IMR-90 (cell line): Measurements from ENCODE around the gene NPPC. TPM values are rescaled to one million over a fixed set of nuclear protein-coding genes. Genes with fewer than 3 reads are reported as not detected.

Source experiments
- ATAC-seq: fragments of 200-7000 bp; cut with Tn5 transposase; 2 replicates; pipeline ENCODE4 v1.9.1; 2020; ENCODE audit warnings: low read depth, mild to moderate bottlenecking, moderate library complexity
- BruUV-seq: library from RNA; stranded (reverse); fragments of 400-500 nt; replicated peaks from 2 replicates; lab custom pipeline; 2021; lab: Mats Ljungman, UMichigan
- CTCF ChIA-PET: fragments of 300-600 bp; formaldehyde crosslinking; extraction: SDS; loops from one replicate; lab custom pipeline; 2021; ENCODE audit warnings: antibody characterized with exemption; lab: Yijun Ruan, JAX
- POLR2A ChIA-PET: fragments of 300-600 bp; sonication (Branson Sonifier 250); formaldehyde crosslinking; loops from one replicate; lab custom pipeline; 2022; ENCODE audit warnings: antibody characterized with exemption; ENCODE audit not compliant: unreplicated experiment; lab: Charles Lee
- DNase-seq: peaks from one replicate; pipeline ENCODE4 v3.0.0; 2013
- H2AFZ ChIP-seq: replicated peaks from 2 replicates; pipeline ENCODE3; 2013; ENCODE audit warnings: low read length, mild to moderate bottlenecking; ENCODE audit not compliant: poor library complexity
- H2AK5ac ChIP-seq: 2 replicates; pipeline ENCODE4 v1.6.1; 2013; ENCODE audit warnings: low read depth, low read length, inconsistent platforms
- H2AK9ac ChIP-seq: replicated peaks from 2 replicates; pipeline ENCODE3; 2013; ENCODE audit warnings: mild to moderate bottlenecking, low read depth, low read length, moderate library complexity; ENCODE audit not compliant: poor library complexity
- H2BK120ac ChIP-seq: 2 replicates; pipeline ENCODE4 v1.6.1; 2013; ENCODE audit warnings: low read depth, low read length, inconsistent platforms
- H2BK15ac ChIP-seq: 3 replicates; pipeline ENCODE4 v1.6.1; 2013; ENCODE audit warnings: low read depth, low read length, inconsistent platforms
- H2BK20ac ChIP-seq: 2 replicates; pipeline ENCODE4 v1.6.1; 2013; ENCODE audit warnings: low read depth, mild to moderate bottlenecking, inconsistent platforms, low read length, moderate library complexity
- H2BK5ac ChIP-seq: 2 replicates; pipeline ENCODE4 v1.6.1; 2013; ENCODE audit warnings: mild to moderate bottlenecking, low read depth, low read length, inconsistent platforms; ENCODE audit not compliant: poor library complexity, severe bottlenecking
- H3K14ac ChIP-seq: replicated peaks from 2 replicates; pipeline ENCODE4 v1.6.1; 2013; ENCODE audit warnings: low read depth, low read length, inconsistent platforms
- H3K18ac ChIP-seq: 2 replicates; pipeline ENCODE4 v1.6.1; 2013; ENCODE audit warnings: low read depth, low read length, control low read depth
- H3K23ac ChIP-seq: 2 replicates; pipeline ENCODE4 v1.6.1; 2013; ENCODE audit warnings: low read depth, low read length, inconsistent platforms
- H3K27ac ChIP-seq: 2 replicates; pipeline ENCODE4 v1.5.1; 2013; ENCODE audit warnings: mild to moderate bottlenecking, control low read depth, low read length; ENCODE audit not compliant: insufficient read depth
- H3K27me3 ChIP-seq: 2 replicates; pipeline ENCODE4 v1.6.1; 2013; ENCODE audit warnings: low read length; ENCODE audit not compliant: control insufficient read depth, insufficient read depth
- H3K36me3 ChIP-seq: 2 replicates; pipeline ENCODE4 v1.6.1; 2013; ENCODE audit warnings: low read length, mixed read lengths; ENCODE audit not compliant: control insufficient read depth, insufficient read depth
- H3K4ac ChIP-seq: 2 replicates; pipeline ENCODE4 v1.6.1; 2013; ENCODE audit warnings: low read depth, low read length, inconsistent platforms
- H3K4me1 ChIP-seq: 2 replicates; pipeline ENCODE4 v1.6.1; 2013; ENCODE audit warnings: low read length, mixed read lengths; ENCODE audit not compliant: control insufficient read depth, insufficient read depth
- H3K4me2 ChIP-seq: 2 replicates; pipeline ENCODE4 v1.6.1; 2013; ENCODE audit warnings: low read depth, mild to moderate bottlenecking, control low read depth, low read length, moderate library complexity
- H3K4me3 ChIP-seq: 2 replicates; pipeline ENCODE4 v1.5.1; 2013; ENCODE audit warnings: low read depth, mild to moderate bottlenecking, control low read depth, low read length, moderate library complexity; ENCODE audit not compliant: insufficient read depth
- H3K56ac ChIP-seq: 2 replicates; pipeline ENCODE4 v1.6.1; 2013; ENCODE audit warnings: low read length, inconsistent platforms; ENCODE audit not compliant: insufficient read depth; ENCODE audit errors: extremely low read depth
- H3K79me1 ChIP-seq, 2 experiments: 2 replicates each; pipeline ENCODE4 v1.6.1; 2013; ENCODE audit warnings: low read length in 2 of 2, inconsistent platforms in 1 of 2, low read depth in 1 of 2
- H3K9ac ChIP-seq: 2 replicates; pipeline ENCODE4 v1.6.1; 2013; ENCODE audit warnings: low read depth, low read length, control low read depth
- H3K9me1 ChIP-seq: 2 replicates; pipeline ENCODE4 v1.6.1; 2013; ENCODE audit warnings: low read length, inconsistent platforms; ENCODE audit not compliant: insufficient read depth
- H3K9me3 ChIP-seq: 2 replicates; pipeline ENCODE4 v1.6.1; 2013; ENCODE audit warnings: low read length; ENCODE audit not compliant: control insufficient read depth, insufficient read depth
- H4K20me1 ChIP-seq: 2 replicates; pipeline ENCODE4 v1.6.1; 2013; ENCODE audit warnings: low read length, inconsistent platforms; ENCODE audit not compliant: insufficient read depth
- H4K5ac ChIP-seq: 2 replicates; pipeline ENCODE4 v1.6.1; 2013; ENCODE audit warnings: mild to moderate bottlenecking, low read depth, low read length, control low read depth
- H4K8ac ChIP-seq, 2 experiments: 2 replicates each; pipeline ENCODE4 v1.6.1; 2013; ENCODE audit warnings: low read depth in 2 of 2, low read length in 2 of 2, control low read depth in 1 of 2, inconsistent platforms in 1 of 2
- H4K91ac ChIP-seq: 2 replicates; pipeline ENCODE4 v1.6.1; 2013; ENCODE audit warnings: low read depth, low read length, inconsistent platforms; ENCODE audit not compliant: insufficient read depth
- BHLHE40 ChIP-seq: fragments of 150-350 bp; IDR thresholded peaks from 2 replicates; pipeline ENCODE4 v1.6.1; 2016; ENCODE audit warnings: mild to moderate bottlenecking, low read depth, low read length
- CEBPB ChIP-seq: IDR thresholded peaks from 2 replicates; pipeline ENCODE4 v1.6.1; 2012; ENCODE audit warnings: low read depth, low read length, improper control_type of control experiment
- CHD1 ChIP-seq: IDR thresholded peaks from 2 replicates; pipeline ENCODE4 v1.6.1; 2012; ENCODE audit warnings: low read depth, low read length, improper control_type of control experiment
- FOS ChIP-seq: fragments of 150-350 bp; IDR thresholded peaks from 2 replicates; pipeline ENCODE4 v1.6.1; 2016; ENCODE audit warnings: low read depth, low read length
- MAFK ChIP-seq: IDR thresholded peaks from 2 replicates; pipeline ENCODE4 v1.6.1; 2012; ENCODE audit warnings: low read depth, low read length, improper control_type of control experiment
- MAZ ChIP-seq: IDR thresholded peaks from 2 replicates; pipeline ENCODE4 v1.6.1; 2012; ENCODE audit warnings: low read depth, mild to moderate bottlenecking, low read length, improper control_type of control experiment, moderate library complexity, borderline replicate concordance
- MXI1 ChIP-seq: IDR thresholded peaks from 2 replicates; pipeline ENCODE4 v1.6.1; 2012; ENCODE audit warnings: low read depth, mild to moderate bottlenecking, low read length, moderate library complexity, borderline replicate concordance
- NFE2L2 ChIP-seq: fragments of 150-350 bp; IDR thresholded peaks from 2 replicates; pipeline ENCODE4 v1.6.1; 2016; ENCODE audit warnings: low read depth, mild to moderate bottlenecking, low read length
- POLR2A ChIP-seq: IDR thresholded peaks from 2 replicates; pipeline ENCODE4 v1.6.1; 2012; ENCODE audit warnings: mild to moderate bottlenecking, low read depth, low read length
- RAD21 ChIP-seq: IDR thresholded peaks from 2 replicates; pipeline ENCODE4 v1.6.1; 2012; ENCODE audit warnings: low read length, improper control_type of control experiment
- RCOR1 ChIP-seq: IDR thresholded peaks from 2 replicates; pipeline ENCODE4 v1.6.1; 2012; ENCODE audit warnings: mild to moderate bottlenecking, low read length, improper control_type of control experiment; ENCODE audit not compliant: insufficient replicate concordance
- RFX5 ChIP-seq: IDR thresholded peaks from 2 replicates; pipeline ENCODE4 v1.8.0; 2012; ENCODE audit warnings: low read depth, mild to moderate bottlenecking, low read length, moderate library complexity
- SMC3 ChIP-seq: fragments of 150-350 bp; IDR thresholded peaks from 2 replicates; pipeline ENCODE4 v1.6.1; 2016; ENCODE audit warnings: low read depth, mild to moderate bottlenecking, antibody characterized with exemption, low read length, moderate library complexity
- USF2 ChIP-seq: fragments of 150-350 bp; IDR thresholded peaks from 2 replicates; pipeline ENCODE4 v1.6.1; 2017; ENCODE audit warnings: mild to moderate bottlenecking, antibody characterized with exemption, low read length, low read depth
- WGBS, 2 experiments: methylation state at CpG; one replicate each; pipeline versions ENCODE4 v1.1.5 to v1.1.7; 2013; ENCODE audit warnings: missing lambda C conversion rate in 2 of 2; ENCODE audit not compliant: insufficient read length in 1 of 2; ENCODE audit errors: extremely low coverage in 2 of 2; 5-methylcytosine and 5-hydroxymethylcytosine counted together
- dilution Hi-C: fragments of 300-500 bp; cut with HindIII; formaldehyde crosslinking; loops from one replicate; pipeline ENCODE4 v1.14.3; 2018; ENCODE audit warnings: low sequenced_read_pairs; ENCODE audit not compliant: unreplicated experiment
- in situ Hi-C: fragments of 300-500 bp; cut with MboI; formaldehyde crosslinking; loops from 3 replicates; pipeline ENCODE4 v1.14.3; 2019; ENCODE audit warnings: low sequenced_read_pairs, inconsistent platforms, mixed read lengths
- intact Hi-C: fragments of 100-400 bp; cut with micrococcal nuclease; formaldehyde crosslinking; loops from 2 replicates; pipeline ENCODE4 v1.10.0; 2022
- polyA plus RNA-seq, 3 experiments: library from polyadenylated mRNA; depleted of rRNA; stranded (reverse); fragments of >200 nt; gene quantifications; 2 replicates each; pipeline ENCODE4 v1.2.3, GENCODE V29; 2012; ENCODE audit warnings: low replicate concordance in 1 of 3
- total RNA-seq: library from RNA; depleted of rRNA; stranded (reverse); fragments of >200 nt; gene quantifications from 2 replicates; pipeline ENCODE4 v1.2.3, GENCODE V29; 2012
- TF ChIP-seq, protein P1 (sequence below): fragments of 150-350 bp; IDR thresholded peaks from 2 replicates; pipeline ENCODE4 v1.6.1; 2016; ENCODE audit warnings: low read depth, mild to moderate bottlenecking, low read length, moderate library complexity, borderline replicate concordance
- TF ChIP-seq, protein P2 (sequence below): conservative IDR thresholded peaks from 2 replicates; pipeline ENCODE4 v1.5.1; 2012; ENCODE audit warnings: mild to moderate bottlenecking, low read depth, low read length, improper control_type of control experiment

The NPPC gene
- total and polyA plus RNA-seq, 2 of the 4 experiments (the other 2 are of a cell fraction): 0.22 to 0.36 TPM

DNA sequence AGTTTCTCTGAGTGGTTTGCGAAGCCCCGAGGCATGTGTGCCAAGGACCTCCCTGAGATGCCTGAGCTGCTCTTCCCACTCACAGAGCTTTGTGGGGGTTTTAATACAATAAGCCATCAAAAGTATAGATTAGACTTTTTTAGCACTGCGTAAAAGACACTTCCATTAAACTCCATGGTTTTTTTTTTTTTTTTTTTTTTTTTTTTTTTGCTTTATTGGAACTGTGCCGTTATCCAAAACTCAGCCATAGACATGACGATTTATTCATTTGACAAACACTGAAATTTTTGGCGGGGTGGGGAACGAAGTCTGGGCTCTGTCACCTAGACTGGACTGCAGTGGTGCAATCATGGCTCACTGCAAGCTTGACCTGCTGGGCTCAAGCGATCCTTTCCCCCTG is 18.4 kb downstream of the NPPC start:
- Histone ChIP-seq H2BK20ac (no peak overlapping the region), H4K20me1 (no peaks in the 10 kb centered on the region), H3K9ac (no peak overlapping the region), H3K18ac (no peak overlapping the region), H3K4me1 (no peaks in the 10 kb centered on the region), H3K9me1 (no peaks in the 10 kb centered on the region), H3K79me1 (no peaks in the 10 kb centered on the region), H3K4me3 (no peak overlapping the region), H3K23ac (no peak overlapping the region), H2BK5ac (no peak overlapping the region), H2AFZ (no peak overlapping the region), H3K27ac (no peak overlapping the region), H2BK120ac (no peak overlapping the region), H3K4ac (no peak overlapping the region), H3K56ac (no peak overlapping the region), H3K4me2 (no peak overlapping the region), H3K9me3 (no peaks in the 10 kb centered on the region), H3K36me3 (no peaks in the 10 kb centered on the region), H3K27me3 (peaks cover 10% of the 10 kb centered on the region), H4K8ac (no peak overlapping the region), H2AK9ac (no peak overlapping the region), H2AK5ac (no peak overlapping the region), H3K14ac (no peak overlapping the region), H4K91ac (no peak overlapping the region), H2BK15ac (no peak overlapping the region), H4K5ac (no peak overlapping the region)
- intact Hi-C loops: loop anchor here (10.0 kb wide), 1 partner anchor 597 kb away; no protein-coding TSS in a partner anchor
- no peak for DNase-seq
- ATAC-seq: no peak
- in situ Hi-C loops: loop anchor here (5.0 kb wide), 2 partner anchors 410 to 525 kb away; no protein-coding TSS in a partner anchor
- CTCF ChIA-PET: no interaction called here
- TF ChIP-seq, protein P1, sequence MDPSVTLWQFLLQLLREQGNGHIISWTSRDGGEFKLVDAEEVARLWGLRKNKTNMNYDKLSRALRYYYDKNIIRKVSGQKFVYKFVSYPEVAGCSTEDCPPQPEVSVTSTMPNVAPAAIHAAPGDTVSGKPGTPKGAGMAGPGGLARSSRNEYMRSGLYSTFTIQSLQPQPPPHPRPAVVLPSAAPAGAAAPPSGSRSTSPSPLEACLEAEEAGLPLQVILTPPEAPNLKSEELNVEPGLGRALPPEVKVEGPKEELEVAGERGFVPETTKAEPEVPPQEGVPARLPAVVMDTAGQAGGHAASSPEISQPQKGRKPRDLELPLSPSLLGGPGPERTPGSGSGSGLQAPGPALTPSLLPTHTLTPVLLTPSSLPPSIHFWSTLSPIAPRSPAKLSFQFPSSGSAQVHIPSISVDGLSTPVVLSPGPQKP: no peak
- TF ChIP-seq, protein P2, sequence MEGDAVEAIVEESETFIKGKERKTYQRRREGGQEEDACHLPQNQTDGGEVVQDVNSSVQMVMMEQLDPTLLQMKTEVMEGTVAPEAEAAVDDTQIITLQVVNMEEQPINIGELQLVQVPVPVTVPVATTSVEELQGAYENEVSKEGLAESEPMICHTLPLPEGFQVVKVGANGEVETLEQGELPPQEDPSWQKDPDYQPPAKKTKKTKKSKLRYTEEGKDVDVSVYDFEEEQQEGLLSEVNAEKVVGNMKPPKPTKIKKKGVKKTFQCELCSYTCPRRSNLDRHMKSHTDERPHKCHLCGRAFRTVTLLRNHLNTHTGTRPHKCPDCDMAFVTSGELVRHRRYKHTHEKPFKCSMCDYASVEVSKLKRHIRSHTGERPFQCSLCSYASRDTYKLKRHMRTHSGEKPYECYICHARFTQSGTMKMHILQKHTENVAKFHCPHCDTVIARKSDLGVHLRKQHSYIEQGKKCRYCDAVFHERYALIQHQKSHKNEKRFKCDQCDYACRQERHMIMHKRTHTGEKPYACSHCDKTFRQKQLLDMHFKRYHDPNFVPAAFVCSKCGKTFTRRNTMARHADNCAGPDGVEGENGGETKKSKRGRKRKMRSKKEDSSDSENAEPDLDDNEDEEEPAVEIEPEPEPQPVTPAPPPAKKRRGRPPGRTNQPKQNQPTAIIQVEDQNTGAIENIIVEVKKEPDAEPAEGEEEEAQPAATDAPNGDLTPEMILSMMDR: no peak
- TF ChIP-seq RFX5 (no peak), CEBPB (no peak), MAZ (no peak), MAFK (no peak), FOS (no peak), RAD21 (no peak), SMC3 (no peak), USF2 (no peak), CHD1 (no peak), BHLHE40 (no peak), POLR2A (no peak), MXI1 (no peak), RCOR1 (no peak), NFE2L2 (no peak)
- dilution Hi-C loops: no loop called here
- POLR2A ChIA-PET: no interaction called here
- BruUV-seq: no TSS peak
- WGBS, 2 experiments: 84% methylated on average over 3 of the region's 8 CpGs; no CpG with 5 or more reads in 1 of the 2 experiments
